ENCODE results near the gene GNG11.

GRCh38 chr7:93873998-93874574 is 47.4 kb upstream of the GNG11 start:
- TF ChIP-seq ATF3 (CRISPR knock-in tag; IDR thresholded peaks at IDR 0.05) (no peak), POLR2A (IDR thresholded peaks at IDR 0.05; ENCODE audit: insufficient read depth in 1 of 2, low read depth in 2 of 2, low read length in 2 of 2) (no peak)
- TF ChIP-seq, protein P1, sequence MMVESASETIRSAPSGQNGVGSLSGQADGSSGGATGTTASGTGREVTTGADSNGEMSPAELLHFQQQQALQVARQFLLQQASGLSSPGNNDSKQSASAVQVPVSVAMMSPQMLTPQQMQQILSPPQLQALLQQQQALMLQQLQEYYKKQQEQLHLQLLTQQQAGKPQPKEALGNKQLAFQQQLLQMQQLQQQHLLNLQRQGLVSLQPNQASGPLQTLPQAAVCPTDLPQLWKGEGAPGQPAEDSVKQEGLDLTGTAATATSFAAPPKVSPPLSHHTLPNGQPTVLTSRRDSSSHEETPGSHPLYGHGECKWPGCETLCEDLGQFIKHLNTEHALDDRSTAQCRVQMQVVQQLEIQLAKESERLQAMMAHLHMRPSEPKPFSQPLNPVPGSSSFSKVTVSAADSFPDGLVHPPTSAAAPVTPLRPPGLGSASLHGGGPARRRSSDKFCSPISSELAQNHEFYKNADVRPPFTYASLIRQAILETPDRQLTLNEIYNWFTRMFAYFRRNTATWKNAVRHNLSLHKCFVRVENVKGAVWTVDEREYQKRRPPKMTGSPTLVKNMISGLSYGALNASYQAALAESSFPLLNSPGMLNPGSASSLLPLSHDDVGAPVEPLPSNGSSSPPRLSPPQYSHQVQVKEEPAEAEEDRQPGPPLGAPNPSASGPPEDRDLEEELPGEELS (CRISPR knock-in tag; IDR thresholded peaks at IDR 0.05) = no peak
- TF ChIP-seq, protein P2, sequence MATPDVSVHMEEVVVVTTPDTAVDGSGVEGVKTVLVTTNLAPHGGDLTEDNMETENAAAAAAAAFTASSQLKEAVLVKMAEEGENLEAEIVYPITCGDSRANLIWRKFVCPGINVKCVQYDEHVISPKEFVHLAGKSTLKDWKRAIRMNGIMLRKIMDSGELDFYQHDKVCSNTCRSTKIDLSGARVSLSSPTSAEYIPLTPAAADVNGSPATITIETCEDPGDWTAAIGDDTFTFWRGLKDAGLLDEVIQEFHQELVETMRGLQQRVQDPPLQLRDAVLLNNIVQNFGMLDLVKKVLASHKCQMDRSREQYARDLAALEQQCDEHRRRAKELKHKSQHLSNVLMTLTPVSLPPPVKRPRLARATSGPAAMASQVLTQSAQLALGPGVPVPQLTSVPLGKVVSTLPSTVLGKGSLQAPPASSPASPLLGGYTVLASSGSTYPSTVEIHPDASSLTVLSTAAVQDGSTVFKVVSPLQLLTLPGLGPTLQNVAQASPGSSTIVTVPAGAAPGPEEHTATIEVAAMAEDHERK (CRISPR knock-in tag; IDR thresholded peaks at IDR 0.05; ENCODE audit: low read depth) = no peak
